ENCODE data around the gene PLEKHM2.

The PLEKHM2 gene

GRCh38 chr1:15742339-15742801 lies 58.2 kb downstream of the PLEKHM2 start, which contains the start of gene TMEM82:
TMEM82 (plus strand) TSS chr1:15742499; CDS start chr1:15742560, 61 bp downstream.
- FAIRE-seq: no peak

GRCh38 chr1:15744122-15744679 lies 60.1 kb downstream of the PLEKHM2 start:
- FAIRE-seq: no peak

GRCh38 chr1:15747378-15747777 lies 63.3 kb downstream of the PLEKHM2 start:
- no peak for FAIRE-seq

- FAIRE-seq: no peak
Measured at GRCh38 chr1:15748264-15748663, 64.1 kb downstream of the PLEKHM2 start.

GRCh38 chr1:15748690-15749398 lies 64.7 kb downstream of the PLEKHM2 start:
- FAIRE-seq: no peak

- FAIRE-seq: no peak
Measured at GRCh38 chr1:15749399-15750291, 65.5 kb downstream of the PLEKHM2 start.

- FAIRE-seq: no peak
Measured at GRCh38 chr1:15750924-15751323, 66.8 kb downstream of the PLEKHM2 start.

- no peak for FAIRE-seq
Measured at GRCh38 chr1:15751717-15752116, 67.6 kb downstream of the PLEKHM2 start.

- FAIRE-seq: no peak
Measured at GRCh38 chr1:15753776-15754175, 69.7 kb downstream of the PLEKHM2 start.

- no peak for FAIRE-seq
Measured at GRCh38 chr1:15755021-15755645, 71.0 kb downstream of the PLEKHM2 start.

GRCh38 chr1:15755646-15756040 lies 71.5 kb downstream of the PLEKHM2 start:
- no peak for FAIRE-seq

GRCh38 chr1:15756143-15757015 lies 72.3 kb downstream of the PLEKHM2 start:
- FAIRE-seq: no peak

- FAIRE-seq: no peak
Measured at GRCh38 chr1:15757016-15757543, 73.0 kb downstream of the PLEKHM2 start.

- FAIRE-seq: no peak
Measured at GRCh38 chr1:15757575-15758342, 73.6 kb downstream of the PLEKHM2 start.

GRCh38 chr1:15758343-15758931 lies 74.3 kb downstream of the PLEKHM2 start, which contains the start of gene FBLIM1:
FBLIM1 (plus strand) TSS chr1:15758795; CDS start chr1:15764984, 6,189 bp downstream.
- no peak for FAIRE-seq

- no peak for FAIRE-seq
Measured at GRCh38 chr1:15758953-15759661, 75.0 kb downstream of the PLEKHM2 start.

- no peak for FAIRE-seq
Measured at GRCh38 chr1:15760520-15761211, 76.5 kb downstream of the PLEKHM2 start.

- no peak for FAIRE-seq
Measured at GRCh38 chr1:15761366-15762128, 77.4 kb downstream of the PLEKHM2 start.

Measured in TTC549 (cell line).